HG03108 (cell line): ENCODE results near the gene RAC2.

Experiments used
- ATAC-seq: cut with Tn5 transposase; IDR thresholded peaks from one replicate; pipeline ENCODE4 v1.9.1; 2021; ENCODE audit warnings: moderate library complexity; ENCODE audit not compliant: unreplicated experiment

RAC2 gene

GRCh38 chr22:37222440-37222971 is 21.6 kb downstream of the RAC2 start:
- ATAC-seq: no peak

GRCh38 chr22:37221424-37222333 is 22.4 kb downstream of the RAC2 start:
- no peak for ATAC-seq

GRCh38 chr22:37220543-37220981 is 23.5 kb downstream of the RAC2 start:
- no peak for ATAC-seq

- no peak for ATAC-seq
Observed at GRCh38 chr22:37219533-37219932, 24.5 kb downstream of the RAC2 start.

- peak; percentile 66 for ATAC-seq
Observed at GRCh38 chr22:37218771-37219411, 25.2 kb downstream of the RAC2 start.

GRCh38 chr22:37218399-37218770 is 25.7 kb downstream of the RAC2 start:
- ATAC-seq: no peak

- no peak for ATAC-seq
Observed at GRCh38 chr22:37215890-37216289, 28.2 kb downstream of the RAC2 start.

GRCh38 chr22:37214731-37215030 is 29.4 kb downstream of the RAC2 start:
- no peak for ATAC-seq

- no peak for ATAC-seq
Observed at GRCh38 chr22:37213941-37214730, 29.9 kb downstream of the RAC2 start.

GRCh38 chr22:37213218-37213855 is 30.7 kb downstream of the RAC2 start:
- ATAC-seq: no peak

GRCh38 chr22:37212174-37212906 is 31.7 kb downstream of the RAC2 start, which contains the start of gene SSTR3:
Gene SSTR3, minus strand, starts transcription at chr22:37212477. Its CDS starts 4,674 bp downstream, at chr22:37207803.
- ATAC-seq: no peak

GRCh38 chr22:37211866-37212173 is 32.2 kb downstream of the RAC2 start:
- no peak for ATAC-seq

GRCh38 chr22:37211075-37211865 is 32.8 kb downstream of the RAC2 start:
- no peak for ATAC-seq

- no peak for ATAC-seq
Observed at GRCh38 chr22:37210041-37210803, 33.8 kb downstream of the RAC2 start.

GRCh38 chr22:37209140-37209845 is 34.8 kb downstream of the RAC2 start:
- no peak for ATAC-seq

- no peak for ATAC-seq
Observed at GRCh38 chr22:37208401-37209139, 35.5 kb downstream of the RAC2 start.

- no peak for ATAC-seq
Observed at GRCh38 chr22:37207981-37208380, 36.1 kb downstream of the RAC2 start.
